NCI-H510A treated with DMSO at 0.1 percent for 48 hours (cell line): Measurements from ENCODE around the gene SHFL.

Source experiments
- DNase-seq: peaks from one replicate; lab custom pipeline; 2025; lab: John Stamatoyannopoulos, UW

The SHFL gene

DNA sequence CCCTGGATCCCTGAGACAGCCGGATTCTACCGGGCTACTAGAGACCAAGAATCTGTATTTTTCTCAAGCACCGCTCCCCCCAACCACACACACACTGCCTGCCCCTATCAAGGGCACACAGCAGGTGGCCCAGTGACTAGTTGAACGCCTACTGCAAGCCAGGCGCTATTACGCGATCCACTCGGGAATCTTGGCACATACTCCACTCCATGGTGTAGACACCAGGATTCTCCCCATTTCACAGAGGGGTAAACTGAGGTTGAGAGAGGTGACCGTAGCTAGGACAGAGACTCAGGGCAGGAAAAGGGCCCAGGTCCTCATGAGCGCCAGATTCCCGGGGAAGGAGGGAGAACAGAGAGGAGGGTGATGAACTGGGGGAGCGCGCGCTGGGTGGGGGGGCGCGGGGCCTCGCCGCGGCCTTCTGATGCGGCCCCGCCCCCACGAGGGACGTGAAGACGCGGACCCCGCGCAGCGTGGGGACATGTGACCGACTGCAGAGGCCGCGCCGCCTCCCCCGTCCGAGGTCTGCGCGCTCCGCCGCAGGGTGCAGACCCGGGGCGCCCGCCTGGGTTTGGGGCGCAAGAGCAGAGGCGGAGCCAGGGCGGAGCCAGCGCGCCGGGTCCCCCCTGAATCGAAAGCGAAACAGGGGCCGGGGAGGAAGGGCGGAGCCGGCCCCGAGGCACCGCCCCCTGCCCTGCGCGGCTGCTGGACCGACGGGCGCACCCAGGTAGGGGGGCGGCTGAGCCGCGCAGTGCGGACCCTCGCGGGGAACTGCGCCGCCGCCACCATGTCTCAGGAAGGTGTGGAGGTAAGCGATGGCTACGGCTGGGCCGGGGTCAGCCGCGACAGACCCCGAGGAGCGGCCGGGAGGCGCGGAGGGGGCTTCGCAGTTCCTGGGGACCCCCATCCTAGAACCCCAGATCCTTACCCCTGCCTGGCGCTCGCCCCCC, at the start of gene SHFL:
Gene SHFL, plus strand, starts transcription at position 677 of the 950 bp plus-strand sequence. Its CDS starts 111 bp downstream, at position 788.
- DNase-seq, result no peak

DNA sequence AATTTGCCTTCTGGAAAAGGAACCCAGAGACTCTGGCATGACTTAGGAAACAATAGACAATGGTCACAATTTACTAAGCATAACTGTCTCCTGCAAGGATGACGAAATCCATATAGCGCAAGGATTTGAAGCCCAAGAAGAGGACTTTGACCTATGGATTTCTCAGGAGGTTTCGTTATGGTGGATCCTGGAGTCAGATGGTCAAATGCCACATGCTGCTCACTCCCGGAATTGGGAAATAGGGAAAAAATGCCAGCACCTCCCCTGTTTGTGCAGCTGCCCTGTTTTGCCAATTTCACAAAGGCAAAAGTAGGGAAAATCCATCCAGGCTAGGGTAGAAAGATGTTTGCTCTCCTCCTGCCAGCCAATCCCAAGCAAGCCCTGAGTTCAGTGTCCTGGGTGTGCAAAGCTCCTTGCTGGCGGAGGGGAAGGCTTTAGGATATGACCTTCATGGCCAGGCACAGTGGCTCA, 49.5 kb upstream of the SHFL start:
- DNase-seq, result no peak

DNA sequence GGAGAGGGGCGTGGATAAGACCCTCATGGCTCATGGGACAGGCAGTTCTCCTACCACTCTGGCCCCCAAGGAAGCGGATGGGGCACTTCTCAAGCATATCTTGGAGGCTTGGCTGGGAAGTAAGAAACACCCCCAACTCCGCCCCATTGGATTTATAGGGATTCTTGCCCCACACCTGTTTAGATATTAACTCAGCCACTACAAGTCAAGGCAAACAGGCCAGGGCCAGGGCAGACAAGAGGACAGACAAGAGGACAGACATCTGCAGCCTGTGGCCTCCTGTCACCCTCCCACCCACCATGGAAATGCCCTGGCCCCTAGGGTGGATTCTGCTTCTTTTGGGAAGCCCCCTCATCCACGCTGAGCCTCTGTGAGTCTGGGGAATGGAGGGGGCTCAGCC, 48.8 kb upstream of the SHFL start:
- no peak for DNase-seq

DNA sequence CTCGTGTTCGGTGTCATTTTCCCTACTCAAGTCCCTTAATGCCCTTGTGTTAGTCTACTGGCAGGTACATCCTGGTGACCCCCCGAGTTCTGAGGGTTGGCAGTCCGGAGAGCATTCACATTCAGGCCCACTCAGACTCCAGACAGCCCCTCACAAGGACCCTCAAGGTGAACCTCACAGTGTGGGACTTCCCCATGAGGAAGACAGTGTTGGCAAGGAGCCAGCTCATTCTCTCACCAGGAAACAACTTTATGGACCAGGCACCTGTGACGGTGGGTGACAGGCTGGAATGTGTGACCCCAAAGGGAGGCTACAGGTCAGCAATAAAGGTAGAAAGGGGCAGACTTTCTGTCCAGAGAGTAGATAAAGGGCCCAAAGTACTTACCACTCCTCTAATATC, 48.3 kb upstream of the SHFL start:
- DNase-seq, result no peak

DNA sequence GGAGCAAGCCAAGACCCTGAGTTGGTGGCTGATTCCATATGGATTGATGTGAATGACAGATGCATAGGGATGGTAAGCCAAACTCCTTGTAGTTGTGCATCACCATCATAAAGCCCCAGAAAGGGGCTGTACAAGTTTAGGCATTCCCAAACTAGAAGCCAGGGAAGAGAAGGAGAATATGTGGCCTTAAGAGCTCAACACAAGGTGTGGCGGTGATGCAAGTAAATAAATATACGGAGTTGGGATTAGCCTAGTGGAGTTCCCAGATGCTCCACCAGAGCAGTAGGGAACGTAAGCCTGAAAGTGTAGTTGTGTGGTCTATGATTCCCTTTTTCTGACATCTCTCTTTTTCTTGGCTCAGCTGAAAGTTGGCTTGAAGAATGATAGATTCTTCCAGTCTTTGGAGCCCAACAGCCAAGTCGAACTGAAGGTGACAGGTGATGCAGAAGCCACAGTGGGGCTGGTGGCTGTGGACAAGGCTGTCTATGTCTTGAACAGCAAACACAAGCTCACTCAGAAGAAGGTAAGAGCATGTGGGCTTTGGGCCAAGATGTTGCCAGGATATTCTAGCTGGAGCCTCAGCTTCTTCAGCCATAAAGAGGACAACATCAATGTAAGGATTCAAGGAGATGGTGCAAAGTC, 42.7 kb upstream of the SHFL start:
- no peak for DNase-seq

DNA sequence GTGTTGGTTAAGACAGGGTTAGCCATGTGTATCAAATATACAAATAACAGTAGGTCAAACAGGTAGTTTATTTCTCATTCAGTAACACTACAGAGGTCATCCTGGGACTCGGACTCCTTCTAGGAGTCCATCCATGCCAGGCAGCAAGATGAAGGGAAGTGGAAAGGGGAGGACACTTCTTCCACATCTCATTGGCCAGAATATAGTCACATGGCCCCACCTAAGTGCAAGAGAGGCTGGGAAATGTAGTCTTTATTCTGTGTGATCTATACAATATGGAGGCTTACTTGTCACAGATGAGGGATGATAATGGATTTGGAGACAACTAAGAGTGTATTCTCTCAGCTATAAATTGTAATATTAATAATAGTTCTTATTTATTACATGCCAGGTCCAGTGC, 41.7 kb upstream of the SHFL start:
- DNase-seq, result no peak

DNA sequence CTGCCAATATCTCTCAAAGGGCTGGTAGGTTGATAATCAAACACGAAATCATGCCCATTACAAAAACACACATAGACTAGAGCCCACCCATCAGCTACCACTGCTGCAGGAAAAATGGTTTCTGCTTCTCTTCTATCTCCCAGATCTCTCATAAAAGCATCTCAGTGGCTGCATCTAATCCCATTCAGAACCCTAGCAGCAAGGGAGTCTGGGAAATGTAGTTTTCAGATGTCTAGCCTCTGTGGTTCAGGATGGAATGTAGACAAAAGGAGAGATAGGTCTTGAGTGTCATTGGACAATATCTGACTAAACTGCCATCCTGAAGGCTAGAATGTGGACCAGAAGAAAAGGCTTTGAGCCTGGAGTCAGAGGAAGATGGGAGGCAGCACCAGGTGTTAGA, 40.7 kb upstream of the SHFL start:
- no peak for DNase-seq

DNA sequence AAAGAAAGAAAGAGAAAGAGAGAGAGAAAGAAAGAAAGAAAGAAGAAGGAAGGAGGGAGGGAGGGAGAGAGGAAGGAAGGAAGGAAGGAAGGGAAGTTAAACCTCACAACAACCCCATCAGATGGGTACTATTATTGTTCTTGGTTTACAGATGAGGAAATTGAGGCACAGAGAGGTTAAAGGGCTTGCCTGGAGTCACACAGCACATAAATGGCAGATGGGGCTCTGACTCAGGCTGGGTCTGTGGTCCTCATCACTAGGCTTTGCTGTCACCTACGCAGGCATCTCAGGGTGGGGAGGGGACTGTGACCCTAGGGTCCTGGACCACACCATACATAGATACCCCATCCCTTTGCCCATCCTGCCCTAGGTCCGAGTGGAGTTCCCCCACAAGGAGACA, 36.5 kb upstream of the SHFL start:
- no peak for DNase-seq

DNA sequence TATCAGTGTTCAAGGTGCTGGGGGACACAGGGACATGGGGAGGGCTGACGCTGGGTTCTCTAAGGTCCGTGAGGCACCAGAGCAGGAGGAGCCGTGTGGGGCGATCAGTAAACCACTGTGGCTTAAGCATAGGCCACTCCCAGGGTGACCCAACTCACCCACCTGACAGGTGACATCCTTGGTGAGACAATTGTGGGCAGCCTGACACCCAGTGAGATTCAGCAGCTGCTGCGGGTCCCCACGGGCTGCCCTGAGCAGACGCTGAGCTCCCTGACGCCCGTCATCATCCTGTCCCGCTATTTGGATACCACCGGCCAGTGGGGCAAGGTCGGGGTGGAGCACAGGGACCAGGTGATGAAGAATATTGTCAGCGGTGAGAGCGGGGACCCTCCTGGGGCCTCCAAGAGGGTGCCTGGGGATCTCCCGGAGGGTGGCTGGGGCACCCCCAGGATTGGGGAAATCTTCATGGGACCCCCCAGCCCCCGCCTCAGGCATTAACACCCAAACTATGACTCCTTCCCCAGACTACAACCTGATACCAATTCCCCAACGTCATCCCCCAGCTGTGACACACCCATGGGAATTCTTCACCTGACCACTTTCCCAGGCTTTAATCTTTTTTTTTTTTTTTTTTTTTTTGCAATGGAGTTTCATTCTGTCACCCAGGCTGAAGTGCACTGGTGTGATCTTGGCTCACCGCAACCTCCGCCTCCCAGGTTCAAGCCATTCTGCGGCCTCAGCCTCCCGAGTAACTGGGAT, 33.3 kb upstream of the SHFL start:
- no peak for DNase-seq

DNA sequence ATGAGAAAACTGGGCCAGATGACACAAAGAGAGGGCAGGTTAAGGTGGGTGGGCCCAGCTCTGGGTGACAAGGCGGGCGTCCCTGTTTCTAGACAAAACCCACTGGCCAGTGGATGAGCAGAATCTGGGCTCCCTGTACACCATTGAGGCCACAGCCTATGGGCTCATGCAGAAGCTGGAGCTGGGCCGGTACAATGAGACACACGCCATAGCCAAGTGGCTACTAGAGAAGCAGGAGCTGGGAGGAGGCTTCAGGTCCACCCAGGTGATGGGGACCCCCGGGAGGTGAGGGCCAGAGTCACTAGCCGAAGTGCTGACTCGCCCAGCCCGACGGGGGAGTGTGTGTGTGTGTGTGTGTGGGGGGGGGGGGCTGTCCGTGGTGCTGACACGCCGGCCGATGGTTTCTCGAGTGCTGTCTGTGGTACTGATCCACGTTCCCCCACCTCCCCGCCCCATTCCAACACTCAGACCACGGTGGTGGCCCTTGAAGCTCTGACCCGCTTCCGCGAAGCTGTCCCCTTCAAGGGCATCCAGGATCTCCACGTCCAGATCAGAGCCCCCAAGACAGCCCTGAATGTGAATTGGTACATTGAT, 24.3 kb upstream of the SHFL start:
- DNase-seq, result no peak

DNA sequence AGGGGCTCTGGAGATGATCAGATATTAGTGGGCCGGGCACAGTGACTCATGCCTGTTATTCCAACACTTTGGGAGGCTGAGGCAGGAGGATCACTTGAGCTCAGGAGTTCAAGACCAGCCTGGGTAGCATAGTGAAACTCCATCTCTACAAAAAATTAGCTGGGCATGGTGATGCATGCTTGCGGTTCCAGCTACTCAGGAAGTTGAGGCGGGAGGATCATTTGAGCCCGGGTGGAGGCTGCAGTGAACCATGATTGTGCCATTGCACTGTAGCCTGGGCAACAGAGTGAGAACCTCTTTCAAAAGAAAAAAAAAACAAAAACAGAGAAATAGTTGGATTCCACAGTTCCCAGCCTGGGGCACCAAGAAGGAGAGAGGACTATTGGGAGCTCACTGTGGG, 17.9 kb upstream of the SHFL start:
- no peak for DNase-seq

DNA sequence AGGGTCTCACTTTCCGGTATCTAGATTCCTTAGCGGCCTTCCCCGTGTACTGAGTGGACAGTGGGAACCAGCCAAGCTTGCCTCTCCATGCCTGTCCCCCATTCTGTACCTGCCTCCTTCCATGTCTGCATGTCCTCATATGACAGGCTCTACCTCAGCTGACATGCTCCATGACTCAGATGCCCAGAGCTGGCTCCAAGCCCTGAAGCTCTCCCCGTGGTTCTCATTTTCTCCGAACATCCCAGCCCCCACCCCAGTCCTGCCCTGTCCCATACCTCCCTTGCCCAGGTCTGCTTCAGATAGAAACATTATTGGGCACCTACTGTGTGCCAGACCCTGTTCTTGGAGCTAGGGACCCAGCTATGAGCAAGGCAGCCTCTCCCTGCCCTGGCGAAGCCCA, 17.1 kb upstream of the SHFL start:
- no peak for DNase-seq

DNA sequence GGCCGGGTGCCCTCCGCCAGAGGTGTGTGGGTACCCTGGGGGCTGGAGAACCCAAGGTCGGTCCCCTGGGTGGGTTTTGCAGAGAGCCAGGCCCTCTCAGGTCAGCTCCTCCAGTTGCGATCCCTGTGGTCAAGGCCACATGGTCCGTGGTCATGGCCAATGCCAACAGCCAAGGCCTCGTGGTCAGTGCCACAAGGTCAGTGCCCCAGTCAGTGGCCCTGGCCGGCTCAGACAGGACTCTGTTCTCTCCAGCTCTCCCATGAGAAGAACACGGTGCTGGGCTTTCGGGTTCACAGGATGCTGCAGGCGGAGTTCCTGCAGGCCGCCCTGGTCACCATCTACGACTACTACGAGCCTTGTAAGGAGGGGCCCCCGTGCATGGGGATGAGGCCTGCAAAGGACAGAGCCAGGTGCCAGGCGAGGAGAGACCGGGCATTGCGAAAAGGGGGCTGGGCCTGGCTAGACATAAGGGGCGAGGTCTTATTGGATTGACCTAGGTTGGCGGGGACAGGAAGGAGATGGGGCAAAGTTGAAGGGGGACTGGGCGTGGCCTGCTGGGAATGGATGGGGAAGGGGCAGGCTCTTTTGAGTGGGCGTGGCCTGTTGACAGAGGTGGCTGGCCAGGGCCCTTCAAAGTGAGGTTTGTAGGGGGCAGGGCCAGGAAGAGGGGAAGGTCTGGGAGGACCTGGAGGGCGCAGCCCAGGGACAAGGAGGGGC, 15.2 kb upstream of the SHFL start:
- DNase-seq, result no peak

DNA sequence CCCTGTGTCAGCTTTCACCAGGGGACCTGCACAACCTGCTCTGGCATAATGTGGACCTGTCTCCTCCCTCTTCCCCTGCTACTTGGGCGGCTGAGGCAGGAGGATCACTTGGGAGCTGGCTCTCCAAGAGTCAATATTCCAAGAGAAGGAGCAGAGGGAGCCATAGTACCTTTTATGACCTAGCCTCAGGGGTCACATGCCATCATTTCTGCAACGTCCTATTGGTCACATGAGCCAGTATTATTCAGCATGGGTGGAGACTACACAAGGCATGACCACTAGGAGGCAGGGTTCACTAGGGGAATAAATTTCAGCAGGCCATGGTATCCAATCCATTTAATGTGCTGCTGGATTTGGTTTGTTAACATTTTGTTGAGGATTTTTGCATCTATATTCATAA, 12.0 kb upstream of the SHFL start:
- no peak for DNase-seq

DNA sequence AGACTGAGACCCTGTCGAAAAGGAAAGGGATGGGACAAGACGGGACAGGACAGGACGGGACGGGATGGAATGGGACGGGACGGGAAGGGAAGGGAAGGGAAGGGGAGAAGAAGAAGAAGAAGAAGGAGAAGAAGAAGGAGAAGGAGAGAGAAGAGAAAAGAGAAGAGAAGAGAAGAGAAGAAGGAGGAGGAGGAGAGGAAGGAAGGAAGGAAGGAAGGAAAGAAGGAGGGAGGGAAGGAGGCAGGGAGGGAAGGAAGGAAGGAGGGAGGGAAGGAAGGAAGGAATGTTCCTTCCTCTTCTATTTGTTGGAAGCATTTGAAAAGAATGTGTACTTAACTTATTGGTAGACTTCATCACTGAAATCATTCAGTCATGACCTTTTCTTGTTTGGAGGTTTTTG, 9.6 kb upstream of the SHFL start:
- DNase-seq, result no peak

DNA sequence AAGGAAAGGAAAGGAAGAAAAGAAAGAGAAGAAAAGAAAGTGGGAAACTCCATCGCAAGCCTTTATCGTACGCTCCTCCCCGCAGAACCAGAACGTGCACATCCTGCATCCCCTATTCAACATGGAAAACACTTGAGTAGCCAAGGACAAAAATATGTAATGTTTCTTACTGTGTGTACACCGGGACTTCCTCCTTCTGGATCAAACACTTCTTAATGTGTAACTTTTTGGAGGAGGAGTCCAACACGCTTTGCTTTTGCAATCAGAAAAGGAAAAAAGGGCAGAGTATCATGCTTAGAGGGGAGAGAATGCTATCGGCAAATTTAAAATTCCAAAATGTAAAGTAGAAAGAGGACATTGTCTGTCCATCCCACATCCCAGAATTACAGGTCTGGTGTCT, 7.8 kb upstream of the SHFL start:
- DNase-seq, result no peak

DNA sequence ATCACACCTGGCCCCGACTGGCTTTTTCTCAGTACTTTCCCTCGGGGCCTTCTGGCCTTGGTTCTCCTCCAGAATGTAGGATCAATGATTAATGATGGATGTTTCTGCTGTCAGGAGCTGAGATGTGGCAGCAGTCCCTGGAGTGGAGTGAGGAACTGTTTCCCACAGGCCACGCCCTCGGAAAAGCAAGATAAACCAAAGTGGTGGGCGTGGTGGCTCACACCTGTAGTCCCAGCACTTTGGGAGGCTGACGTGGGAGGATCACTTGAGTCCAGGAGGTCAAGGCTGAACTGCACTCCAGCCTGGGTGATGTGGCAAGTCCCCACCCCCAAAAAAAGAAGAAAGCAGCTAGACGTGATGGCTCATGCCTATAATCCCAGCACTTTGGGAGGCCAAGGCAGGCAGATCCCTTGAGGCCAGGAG, 7.1 kb upstream of the SHFL start:
- DNase-seq, result no peak

DNA sequence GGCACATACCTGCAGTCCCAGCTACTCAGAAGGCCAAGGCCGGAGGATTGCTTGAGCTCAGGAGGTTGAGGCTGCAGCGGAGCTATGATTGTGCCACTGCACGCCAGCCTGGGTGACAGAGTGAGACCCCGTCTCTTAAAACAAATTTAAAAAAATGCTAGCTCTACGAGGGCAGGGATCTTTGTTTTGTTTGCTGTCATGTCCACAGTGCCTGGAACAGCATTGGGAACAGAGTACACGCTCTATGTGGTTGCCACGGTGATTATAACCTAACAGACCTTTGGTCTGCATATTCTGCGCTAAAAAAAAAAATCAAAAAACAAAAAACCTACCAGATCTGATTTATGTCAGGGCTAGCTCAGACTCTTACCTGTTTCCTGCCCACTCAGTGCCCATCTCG, 2.2 kb upstream of the SHFL start:
- DNase-seq, result no peak

DNA sequence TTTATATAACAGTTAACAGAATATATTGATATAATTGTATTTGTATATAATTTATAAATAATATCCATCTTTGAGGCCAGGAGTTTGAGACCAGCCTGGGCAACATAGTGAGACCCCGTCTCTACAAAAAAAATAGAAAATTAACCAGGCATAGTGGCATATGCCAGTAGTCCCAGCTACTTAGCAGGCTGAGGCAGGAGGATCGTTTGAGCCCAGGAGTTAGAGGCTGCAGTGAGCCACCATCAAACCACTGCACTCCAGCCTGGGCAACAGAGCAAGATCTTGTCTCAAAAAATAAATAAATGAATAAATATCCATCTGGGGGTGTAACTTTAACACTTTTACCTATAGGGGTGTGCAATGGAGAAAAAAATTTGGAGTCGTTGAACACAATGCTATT, 1.3 kb upstream of the SHFL start:
- DNase-seq, result no peak

DNA sequence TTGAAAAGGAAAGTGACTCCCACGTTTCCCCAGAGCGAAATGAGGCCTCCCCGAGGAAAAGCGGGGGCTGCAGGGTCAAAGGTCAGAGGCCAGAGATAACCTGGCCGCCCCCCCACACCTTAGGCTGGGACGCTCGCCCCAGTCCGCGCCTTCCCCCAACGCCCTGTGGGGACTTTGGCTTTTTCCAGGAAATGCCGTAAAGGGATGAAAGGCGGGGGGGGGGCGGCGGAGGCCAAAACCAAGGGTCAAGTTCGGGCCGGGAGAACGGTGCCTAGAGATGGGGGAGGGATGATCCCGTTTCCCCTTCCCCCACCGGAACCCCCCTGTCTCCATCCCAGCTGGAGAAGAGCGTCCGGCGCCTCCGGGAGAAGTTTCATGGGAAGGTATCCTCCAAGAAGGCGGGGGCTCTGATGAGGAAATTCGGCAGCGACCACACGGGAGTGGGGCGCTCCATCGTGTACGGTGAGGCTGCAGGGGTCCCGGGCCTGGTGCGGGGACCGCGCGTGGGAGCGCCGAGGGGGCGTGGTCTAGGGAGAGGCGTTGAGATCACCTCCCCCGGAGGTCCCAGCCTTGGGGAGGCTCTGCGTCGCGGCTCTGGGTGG, 575 bp downstream of the SHFL start:
- no peak for DNase-seq
